Stimulated activated CD8-positive, alpha-beta memory T cell treated with anti-CD3 and anti-CD28 coated beads, Interleukin-4, amount 100 ng/mL, for 24 hours (primary cell): Measurements from ENCODE around the gene PKD2L1.
"Not testable (repeated sequence)": the region's sequence is repeated elsewhere in the genome, so short reads cannot be mapped to it uniquely, and the experiment has no call there.

Experiments used
- DNase-seq: peaks from one replicate; pipeline ENCODE4 v3.0.0-alpha.2; 2020; ENCODE audit warnings: low read depth

PKD2L1 gene

DNA sequence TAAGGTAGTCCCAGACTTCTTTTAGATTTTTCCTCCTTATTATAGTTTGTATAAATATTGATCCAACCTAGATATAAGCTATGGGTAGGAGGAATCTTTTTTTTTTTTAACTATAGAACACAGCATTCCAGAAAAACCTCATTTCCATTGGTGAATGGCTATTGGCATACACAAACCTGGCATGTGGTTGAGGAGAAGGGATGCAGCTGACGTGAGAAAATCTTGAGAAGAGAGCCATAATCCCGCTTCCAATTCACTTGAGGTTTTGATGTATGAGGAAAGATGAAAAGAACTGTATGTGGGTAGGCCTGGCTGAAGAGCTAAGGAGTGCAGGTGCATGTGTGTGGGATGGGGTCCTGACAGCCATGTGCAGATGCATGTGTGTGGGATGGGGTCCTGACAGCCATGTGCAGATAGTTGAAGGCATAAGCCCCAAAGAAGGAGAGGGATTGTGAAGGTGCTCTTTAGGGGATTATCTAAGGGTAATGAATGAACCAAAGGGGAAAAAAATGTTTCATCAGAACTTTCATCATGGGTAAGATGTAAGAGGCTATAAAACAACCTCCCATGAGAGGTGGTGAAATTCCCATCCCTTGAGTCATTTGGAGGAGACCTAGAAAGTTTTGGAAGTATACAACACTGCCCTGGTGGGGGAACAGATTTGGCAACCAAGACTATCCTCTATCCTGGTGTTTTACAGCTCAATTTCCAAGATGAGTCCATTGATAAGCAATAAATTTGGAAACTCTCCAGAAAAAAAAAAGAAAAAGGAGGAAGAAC lies 3.8 kb upstream of the PKD2L1 start:
- DNase-seq, result no peak

DNA sequence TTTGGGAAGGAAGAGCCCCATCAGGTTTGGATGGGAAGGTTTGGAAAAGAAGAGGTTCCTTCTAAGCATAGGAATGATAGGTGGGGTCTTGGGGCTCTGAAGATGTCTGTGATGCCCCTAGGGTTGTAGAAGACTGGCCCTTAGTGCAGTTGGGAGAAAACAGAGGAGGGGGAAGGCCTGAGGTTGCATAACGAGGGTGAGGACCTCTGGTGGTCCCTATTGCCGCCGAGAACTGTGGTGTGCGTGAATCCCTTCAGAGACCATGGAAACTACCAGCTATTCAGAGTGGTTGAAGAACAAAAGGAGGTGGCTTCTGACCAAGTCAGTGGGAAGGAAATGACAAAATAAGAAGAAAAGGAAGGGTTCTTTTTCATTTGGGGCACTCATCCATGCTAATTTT lies 3.1 kb upstream of the PKD2L1 start:
- DNase-seq, result no peak

DNA sequence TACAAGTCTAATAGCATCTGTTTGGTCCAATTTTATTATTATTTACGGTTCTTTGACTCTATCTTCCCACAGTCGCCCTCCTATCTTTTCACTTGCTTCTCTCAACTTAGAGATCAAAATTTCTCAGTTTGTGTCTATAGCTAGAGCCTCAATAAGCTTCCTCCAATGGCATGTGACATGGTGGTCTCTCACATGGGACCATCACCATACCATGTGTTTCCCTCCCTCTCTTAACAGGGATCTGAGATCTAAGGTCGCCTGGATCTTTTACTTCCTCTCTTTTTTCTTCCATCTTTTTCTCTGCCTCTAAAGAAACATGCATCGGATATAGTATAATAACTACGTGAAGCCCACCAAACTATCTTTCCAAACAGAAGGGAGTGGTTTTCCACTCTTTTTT lies 1.8 kb downstream of the PKD2L1 start:
- DNase-seq, result no peak

DNA sequence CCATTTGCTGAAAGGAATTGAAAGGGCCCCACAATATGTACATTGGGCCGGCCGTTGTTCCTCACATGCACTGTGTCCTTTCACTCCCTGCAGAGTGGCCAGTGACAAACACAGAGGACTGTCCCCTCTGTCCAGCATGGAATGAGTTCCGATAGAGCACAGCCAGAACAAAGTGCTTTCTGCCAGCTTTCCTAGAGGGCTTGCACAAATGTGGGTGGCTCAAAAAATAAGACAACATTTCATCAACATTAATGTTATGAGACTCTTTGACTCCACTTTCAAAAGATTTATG lies 2.4 kb downstream of the PKD2L1 start:
- DNase-seq, result no peak

DNA sequence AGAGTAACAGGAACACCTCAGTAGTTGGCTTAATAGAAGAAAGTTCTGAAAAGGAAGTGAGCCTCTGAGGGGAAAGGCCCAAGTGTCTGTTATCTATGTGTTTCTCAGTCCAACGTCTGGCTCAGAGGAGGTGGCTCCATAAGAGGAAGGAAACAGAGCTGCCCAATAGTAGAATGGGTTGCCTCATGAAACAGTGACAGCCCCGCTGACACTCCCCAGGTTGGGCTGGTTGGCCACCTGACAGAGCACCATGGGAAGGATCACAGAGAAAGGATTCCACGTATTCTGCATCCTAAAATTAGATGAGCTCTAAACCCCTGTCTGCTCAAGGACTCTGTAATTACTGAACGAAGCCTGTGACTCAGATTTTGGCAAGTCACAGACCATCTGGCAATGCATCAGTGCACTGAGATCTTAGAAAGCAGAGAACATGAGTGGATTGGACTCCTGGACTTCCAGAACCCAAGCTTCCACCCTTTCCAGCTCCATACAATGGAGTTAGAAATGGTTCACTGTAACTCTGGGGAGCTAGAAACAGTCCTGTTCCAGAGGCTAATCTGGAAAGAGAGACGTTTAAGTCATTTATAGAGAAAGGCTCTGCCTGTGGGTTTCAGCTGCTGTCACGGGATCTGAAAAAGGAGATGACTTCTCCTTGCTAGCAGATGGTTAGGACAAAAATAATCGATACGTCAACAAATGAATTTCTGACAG lies 2.9 kb downstream of the PKD2L1 start:
- no peak for DNase-seq

DNA sequence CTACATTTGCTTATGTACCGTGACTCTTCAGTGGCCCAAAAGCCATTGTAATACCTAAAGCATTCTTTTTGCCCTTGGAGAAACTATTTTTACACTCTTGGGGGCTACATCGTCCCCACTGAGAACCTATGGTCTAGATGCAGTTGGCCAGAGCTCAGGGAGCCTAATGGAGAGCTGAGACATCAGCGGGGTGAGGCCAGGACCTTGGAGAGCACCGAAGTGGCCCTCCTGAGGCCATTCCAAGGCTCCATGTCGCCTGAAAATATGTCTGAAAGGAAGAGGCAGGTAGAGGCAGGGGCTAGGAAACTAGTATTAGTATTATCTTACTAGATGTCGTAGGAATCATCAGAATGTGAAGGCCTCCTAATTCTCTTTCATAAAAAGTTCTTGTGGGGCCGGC lies 4.9 kb downstream of the PKD2L1 start:
- no peak for DNase-seq

DNA sequence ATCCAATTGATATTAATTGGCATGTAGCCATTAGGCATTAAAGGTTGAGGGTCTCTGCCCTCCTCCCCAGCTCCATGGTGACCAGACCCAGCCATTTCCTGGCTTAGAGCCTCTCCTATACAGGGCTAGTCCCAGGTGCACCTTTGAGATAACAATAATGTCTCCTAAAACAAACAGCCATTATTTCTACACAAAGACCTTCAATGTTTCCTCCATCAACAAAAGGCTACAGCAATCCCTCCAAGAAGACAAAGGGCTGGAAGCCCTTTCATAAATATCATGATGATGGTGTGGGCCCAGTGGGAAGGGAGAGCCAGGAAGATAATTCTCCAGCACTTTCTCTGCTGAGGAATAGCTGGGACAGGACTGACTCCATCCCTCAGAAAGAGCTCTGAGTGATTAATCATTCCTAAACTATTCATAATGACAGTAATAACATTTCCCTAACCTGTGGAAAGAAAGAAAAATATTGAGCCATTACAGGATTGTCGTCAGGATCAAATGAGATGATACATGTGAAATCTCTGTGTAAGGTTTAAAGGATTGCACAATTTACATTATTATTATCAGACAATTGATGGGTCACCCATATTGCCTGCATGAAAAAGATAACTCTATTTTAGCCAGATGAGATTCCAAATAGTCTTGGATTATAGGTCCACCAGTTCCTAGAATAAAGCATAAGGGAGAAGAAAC lies 10.2 kb downstream of the PKD2L1 start:
- DNase-seq, result no peak

DNA sequence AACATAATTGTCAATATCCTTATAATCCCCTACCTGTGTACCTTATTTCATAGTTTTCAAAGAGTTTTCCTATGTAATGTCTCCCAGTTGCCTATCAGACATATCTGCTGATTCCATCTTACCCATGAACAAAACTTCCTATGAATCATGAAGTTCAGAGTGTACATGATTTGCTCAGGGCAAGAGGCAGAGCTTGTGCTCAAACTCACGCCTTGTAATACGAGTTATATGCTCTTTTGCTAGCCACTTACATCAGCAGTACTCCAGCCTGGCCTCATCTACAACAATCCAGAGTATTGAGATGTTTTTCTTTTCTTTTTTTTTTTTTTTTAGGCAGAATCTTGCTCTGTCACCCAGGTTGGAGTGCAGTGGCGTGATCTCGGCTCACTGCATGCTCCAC lies 11.8 kb downstream of the PKD2L1 start:
- no peak for DNase-seq

DNA sequence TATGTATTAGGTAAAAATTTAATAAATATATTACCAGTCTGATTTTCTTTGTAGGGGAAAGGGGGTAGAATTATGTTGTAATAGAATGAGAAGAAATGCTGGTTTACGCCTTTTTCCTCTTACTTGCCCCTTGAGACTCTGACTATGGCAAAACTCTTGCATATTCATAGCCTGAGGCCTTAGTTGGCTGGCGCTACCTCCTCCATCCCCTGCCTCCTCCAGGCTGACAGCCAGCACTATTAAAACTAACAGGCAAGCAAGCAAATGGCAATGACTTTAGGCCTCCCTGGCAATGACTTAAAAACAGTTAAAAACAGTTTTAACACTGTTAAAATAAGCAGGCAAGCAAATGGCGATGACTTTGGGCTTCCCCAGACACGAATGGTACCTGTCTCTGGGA lies 14.4 kb downstream of the PKD2L1 start:
- DNase-seq, result no peak

DNA sequence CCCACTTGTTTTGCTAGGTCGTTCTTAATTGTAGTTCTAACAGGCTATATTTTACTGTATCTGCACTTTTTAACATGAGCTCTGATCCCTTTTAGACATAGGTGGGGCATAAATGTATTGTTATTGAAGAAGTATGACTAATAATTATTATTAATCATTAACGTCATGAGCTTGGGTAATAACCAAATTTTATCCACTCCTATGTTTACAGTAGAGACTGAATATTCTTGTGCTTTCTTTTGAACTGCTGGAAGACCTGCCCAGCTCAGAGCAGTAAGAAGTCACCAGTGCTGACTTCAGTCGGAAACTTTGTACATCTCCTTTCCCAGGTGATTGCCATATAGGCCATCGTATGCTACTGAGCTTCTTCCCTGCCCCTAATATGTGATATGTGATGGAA lies 18.7 kb downstream of the PKD2L1 start:
- no peak for DNase-seq

DNA sequence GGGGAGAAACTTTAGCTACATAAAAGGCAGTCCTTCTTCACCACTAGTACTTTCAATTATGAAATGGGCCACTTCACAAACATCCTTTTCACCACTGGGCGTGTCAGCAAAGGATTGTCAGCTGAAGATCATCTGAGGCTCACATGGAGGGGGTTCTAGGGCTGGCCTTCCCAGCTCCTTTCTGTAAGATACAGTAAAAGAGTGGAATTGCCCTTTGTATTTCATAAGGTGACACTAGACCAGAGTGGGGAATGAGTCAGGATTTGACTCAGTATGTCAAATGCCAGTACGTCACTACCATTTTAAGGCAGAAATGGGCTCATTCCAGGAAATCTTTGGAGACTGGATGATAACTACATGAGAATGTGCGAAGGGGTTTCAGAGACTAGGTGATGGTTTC lies 22.3 kb downstream of the PKD2L1 start:
- DNase-seq, result no peak

DNA sequence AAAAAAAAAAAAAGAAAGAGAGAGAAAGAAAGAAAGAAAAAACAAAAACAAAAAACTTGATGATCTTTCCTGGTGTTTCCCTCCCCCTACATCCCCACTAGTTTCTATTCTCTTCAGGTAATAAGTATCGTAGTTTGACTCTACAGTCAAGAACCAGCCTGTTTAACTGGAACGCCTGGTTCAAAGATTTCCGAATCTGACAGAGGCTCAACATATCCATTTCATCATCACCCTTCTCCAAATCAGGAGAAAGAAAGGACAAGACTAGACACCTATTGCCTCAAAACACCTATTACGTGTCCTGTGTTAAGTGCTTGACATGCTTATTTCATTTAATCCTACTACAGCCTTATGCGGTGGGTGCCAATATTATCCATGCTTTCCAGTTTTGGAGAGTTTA lies 23.2 kb downstream of the PKD2L1 start:
- no peak for DNase-seq

DNA sequence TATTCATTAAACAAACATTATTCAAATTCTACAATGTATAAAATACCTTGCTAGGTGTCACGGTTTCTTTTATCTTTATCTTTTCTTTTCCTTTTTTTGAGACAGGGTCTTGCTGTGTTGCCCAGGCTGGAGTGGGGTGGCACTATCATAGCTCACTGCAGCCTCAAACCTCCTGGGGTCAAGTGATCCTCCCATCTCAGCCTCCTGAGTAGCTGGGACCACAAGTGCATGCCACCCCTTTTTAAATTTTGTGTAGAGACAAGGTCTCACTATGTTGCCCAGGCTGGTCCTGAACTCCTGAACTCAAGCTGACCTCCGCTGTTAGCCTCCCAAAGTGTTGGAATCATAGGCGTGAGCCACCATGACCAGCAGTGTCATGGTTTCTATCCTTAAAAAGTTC lies 25.6 kb downstream of the PKD2L1 start:
- DNase-seq, result no peak

DNA sequence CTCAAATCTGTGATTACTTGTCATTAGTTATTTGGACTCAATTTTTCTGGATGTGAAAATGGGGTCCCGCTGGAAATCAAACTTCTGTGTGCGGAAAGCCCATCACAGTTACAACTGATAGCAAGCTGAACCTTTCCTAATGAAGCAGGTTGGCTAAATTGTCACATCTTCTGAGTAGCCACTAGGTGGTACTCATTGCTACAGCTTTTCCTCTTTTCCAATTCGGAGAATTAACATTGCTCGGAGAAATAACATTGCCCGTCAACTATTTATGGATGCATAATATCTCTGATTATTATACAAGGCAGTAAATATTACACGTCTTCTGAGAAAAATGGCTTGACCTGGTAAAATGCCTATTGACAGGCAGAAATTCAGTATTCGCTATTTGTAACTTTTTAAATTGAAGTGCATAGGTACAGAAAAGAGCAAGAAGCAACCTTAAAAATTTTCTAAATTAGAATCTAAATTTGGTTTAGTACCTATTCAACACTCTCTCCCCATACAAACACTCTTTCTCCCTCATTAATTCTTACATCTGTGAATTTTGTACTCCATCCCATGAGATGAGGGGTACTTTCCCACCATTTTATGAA lies 26.2 kb downstream of the PKD2L1 start:
- DNase-seq, result no peak

DNA sequence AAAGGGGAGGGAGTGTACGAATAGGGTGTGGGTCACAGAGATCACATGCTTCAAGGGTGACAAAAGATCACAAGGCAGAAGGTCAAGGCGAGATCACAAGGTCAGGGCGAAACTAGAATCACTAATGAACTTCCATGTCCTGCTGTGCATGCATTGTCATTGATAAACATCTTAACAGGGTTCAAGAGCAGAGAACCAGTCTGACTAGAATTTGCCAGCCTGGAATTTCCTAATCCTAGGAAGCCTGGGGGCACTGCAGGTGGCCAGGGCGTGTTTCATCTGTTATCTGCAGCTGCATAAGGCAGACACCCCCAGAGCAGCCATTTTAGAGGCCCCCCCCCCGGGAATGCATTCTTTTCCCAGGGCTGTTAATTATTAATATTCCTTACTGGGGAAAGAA lies 28.9 kb downstream of the PKD2L1 start:
- DNase-seq, result not testable (repeated sequence)

DNA sequence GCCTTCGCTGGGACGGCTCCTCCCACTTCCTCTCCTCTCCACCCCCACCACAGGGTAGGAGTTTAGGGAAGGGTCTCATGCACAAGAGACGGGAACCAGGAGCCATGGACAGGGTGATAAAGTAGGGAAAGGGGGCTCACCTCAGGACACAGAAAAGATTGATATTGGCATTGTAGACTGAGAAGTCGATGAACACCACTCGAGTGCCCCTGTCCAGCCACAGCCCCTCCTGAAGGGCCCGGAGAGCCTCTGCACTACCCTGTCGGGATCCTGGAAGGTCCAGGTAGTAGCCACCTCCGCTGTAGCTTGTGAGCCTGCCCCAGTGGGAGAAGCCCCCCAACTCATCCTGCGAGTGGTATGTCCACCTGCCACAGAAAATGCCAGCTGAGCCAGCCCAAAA lies 32.8 kb downstream of the PKD2L1 start:
- no peak for DNase-seq

DNA sequence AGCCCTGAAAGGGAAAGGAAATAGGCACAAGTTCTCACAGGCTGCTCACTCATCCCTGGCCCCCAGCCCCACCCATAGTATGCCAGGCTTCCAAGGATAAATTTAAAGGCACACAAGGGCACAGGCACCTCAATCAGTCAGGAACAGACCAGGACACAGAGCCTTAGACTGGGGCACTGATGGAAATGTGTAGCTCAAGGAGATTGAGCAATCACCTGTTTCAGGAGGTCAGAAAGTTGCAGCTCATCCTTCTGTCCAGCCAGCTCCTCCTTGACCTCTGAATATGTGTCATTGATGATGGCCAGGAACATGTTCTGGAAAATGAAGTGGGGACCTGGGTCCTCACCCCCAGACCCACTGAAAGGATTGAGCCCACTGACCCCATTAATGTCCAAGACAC lies 37.0 kb downstream of the PKD2L1 start:
- no peak for DNase-seq

DNA sequence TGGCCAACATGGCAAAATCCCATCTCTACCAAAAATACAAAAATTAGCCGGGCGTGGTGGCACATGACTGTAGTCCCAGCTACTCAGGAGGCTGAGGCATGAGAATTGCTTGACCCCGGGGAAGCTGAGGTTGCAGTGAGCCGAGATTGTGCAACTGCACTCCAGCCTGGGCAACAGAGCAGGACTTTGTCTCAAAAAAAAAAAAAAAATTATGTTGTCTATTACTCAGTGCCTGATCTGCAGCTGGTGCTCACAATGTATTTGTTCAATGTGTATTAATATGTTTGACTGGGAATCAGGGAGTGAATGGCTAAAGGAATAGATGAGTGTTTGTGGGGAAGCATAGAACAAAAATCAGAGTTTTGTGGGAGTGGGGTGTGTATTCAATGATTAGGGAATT lies 37.7 kb downstream of the PKD2L1 start:
- DNase-seq, result not testable (repeated sequence)

DNA sequence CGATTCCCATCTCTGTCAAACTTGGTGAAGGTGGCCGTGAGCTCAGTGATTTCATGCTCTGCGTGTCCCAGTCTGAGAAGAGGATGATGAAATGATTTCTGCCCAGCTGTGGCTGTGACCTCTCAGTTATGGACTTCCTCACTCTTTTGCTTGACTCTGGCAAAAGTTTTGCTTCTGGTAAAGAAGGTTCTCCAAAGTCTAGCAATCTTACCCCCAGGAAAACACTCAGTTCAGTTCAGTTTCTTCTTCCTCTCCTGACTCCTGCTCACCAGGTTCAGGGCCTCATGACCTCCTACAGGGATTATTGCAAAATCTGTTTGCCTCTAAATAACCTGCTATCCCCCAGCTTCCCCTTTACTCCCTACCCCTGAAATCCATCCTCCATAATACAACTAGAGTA lies 38.7 kb downstream of the PKD2L1 start:
- DNase-seq, result no peak

DNA sequence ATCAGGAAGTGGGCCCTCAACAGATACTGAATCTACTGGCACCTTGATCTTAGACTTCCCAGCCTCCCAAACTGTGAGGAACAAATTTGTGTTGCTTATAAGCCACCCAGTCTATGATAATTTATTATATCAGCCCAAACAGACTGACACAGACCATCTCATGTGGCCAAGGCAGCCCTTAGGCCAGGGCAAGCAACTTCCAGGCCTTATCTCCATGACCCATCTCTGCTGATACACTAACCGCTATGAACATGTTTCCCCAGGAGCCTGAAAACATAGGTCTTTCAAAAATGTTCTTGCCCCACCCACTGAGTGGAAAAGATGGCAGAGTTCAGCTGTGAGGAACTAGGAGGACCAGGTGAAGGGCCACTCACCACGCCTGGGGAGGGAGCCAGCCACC lies 40.4 kb downstream of the PKD2L1 start:
- DNase-seq, result no peak

DNA sequence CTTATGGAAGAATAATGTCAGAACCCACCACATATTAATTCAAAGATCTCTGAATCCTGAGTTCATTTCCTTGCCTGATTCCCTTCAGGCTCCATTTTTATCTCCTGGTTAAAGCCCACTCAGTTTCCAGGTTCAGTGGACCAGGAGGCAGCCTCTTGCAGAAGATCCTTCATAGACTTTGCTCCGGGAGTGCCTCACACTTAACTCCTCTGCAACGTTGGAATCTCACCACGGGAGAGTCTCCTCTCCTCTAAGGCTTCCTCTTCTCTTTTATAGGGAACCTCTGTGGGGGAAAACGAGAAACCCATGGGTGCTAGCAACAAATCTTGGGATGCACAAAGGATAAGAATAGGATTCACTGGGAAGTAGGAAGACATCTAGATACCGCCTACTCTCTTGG lies 41.8 kb downstream of the PKD2L1 start:
- DNase-seq, result no peak

DNA sequence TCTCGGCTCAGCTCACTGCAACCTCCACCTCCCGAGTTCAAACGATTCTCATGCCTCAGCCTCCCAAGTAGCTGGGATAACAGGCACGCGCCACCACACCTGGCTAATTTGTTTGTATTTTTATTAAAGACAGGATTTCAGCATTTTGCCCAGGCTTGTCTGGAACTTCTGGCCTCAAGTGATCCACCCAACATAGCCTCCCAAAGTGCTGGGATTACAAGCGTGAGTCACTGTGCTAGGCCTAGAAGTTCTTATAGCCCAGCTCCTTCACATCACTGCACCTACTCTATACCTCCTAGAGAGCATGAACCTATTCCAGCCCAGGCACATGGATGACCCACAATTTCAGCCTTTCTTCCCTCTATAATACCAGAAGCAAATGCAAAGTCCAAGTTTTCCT lies 42.3 kb downstream of the PKD2L1 start:
- no peak for DNase-seq
